Astrocyte of the cerebellum (primary cell): ENCODE measurements around the gene YAE1.

Experiments
- DNase-seq: peaks from one replicate; pipeline ENCODE4 v3.0.0-alpha.2; 2011; ENCODE audit warnings: low read depth
- H3K4me3 ChIP-seq: 2 replicates; pipeline ENCODE4 v1.5.1; 2011; ENCODE audit warnings: mild to moderate bottlenecking, low read depth, low read length, moderate library complexity
- CTCF ChIP-seq: IDR thresholded peaks from 2 replicates; pipeline ENCODE4 v1.5.1; 2012; ENCODE audit warnings: low read length, low read depth, moderate library complexity, mild to moderate bottlenecking; ENCODE audit errors: missing control alignments
- in situ Hi-C: cut with HindIII; loops from 2 replicates; pipeline ENCODE4 v1.10.0; 2017; ENCODE audit warnings: low sequenced_read_pairs

YAE1 gene

GRCh38 chr7:39566023-39566921, at the start of gene YAE1:
TSS of gene YAE1 (plus strand) at chr7:39566404. CDS start at chr7:39566419, 15 bp downstream.
- peak; percentile 23 for DNase-seq
- no peak for TF ChIP-seq CTCF
- in situ Hi-C loops = no loop called here
- peak within 1 kb of the TSS; percentile 94 for H3K4me3 ChIP-seq

- TF ChIP-seq CTCF = no peak
- DNase-seq = no peak
- in situ Hi-C loops = no loop called here
- no peak overlapping the region for H3K4me3 ChIP-seq
Measured at GRCh38 chr7:39516498-39516897, 49.7 kb upstream of the YAE1 start.

- no peak for DNase-seq
- no peak for TF ChIP-seq CTCF
- in situ Hi-C loops = no loop called here
- H3K4me3 ChIP-seq = no peak overlapping the region
Measured at GRCh38 chr7:39517240-39517639, 49.0 kb upstream of the YAE1 start.

GRCh38 chr7:39525926-39526325, 40.3 kb upstream of the YAE1 start:
- TF ChIP-seq CTCF = no peak

GRCh38 chr7:39526666-39527065, 39.5 kb upstream of the YAE1 start:
- H3K4me3 ChIP-seq = no peak overlapping the region
- DNase-seq = no peak
- in situ Hi-C loops = no loop called here
- no peak for TF ChIP-seq CTCF

More at GRCh38 chr7:39525926-39526325, 40.3 kb upstream of the YAE1 start:
- in situ Hi-C loops = no loop called here
- DNase-seq = no peak
- H3K4me3 ChIP-seq = no peak overlapping the region

GRCh38 chr7:39527296-39527695, 38.9 kb upstream of the YAE1 start:
- in situ Hi-C loops = no loop called here
- DNase-seq = no peak
- TF ChIP-seq CTCF = no peak
- H3K4me3 ChIP-seq = no peak overlapping the region
